NCI-H1092 treated with DMSO at 0.1 percent for 48 hours (cell line): ENCODE data around the gene THAP11.
"Not testable (repeated sequence)": the region's sequence is repeated elsewhere in the genome, so short reads cannot be mapped to it uniquely, and the experiment has no call there.

Experiments
- DNase-seq: peaks from one replicate; lab custom pipeline; 2025; lab: John Stamatoyannopoulos, UW

THAP11 gene

GRCh38 chr16:67837190-67837589 is 4.9 kb upstream of the THAP11 start:
- DNase-seq, result not testable (repeated sequence)

- DNase-seq, result no peak
These were observed 4.3 kb upstream of the THAP11 start for GRCh38 chr16:67837811-67838210.

- DNase-seq, result no peak
These were observed 813 bp upstream of the THAP11 start for GRCh38 chr16:67841198-67841815.

GRCh38 chr16:67842509-67843342 is 606 bp downstream of the THAP11 start:
- peak; percentile 55 for DNase-seq

GRCh38 chr16:67843343-67843765 is 1.2 kb downstream of the THAP11 start:
- DNase-seq, result no peak

DNA sequence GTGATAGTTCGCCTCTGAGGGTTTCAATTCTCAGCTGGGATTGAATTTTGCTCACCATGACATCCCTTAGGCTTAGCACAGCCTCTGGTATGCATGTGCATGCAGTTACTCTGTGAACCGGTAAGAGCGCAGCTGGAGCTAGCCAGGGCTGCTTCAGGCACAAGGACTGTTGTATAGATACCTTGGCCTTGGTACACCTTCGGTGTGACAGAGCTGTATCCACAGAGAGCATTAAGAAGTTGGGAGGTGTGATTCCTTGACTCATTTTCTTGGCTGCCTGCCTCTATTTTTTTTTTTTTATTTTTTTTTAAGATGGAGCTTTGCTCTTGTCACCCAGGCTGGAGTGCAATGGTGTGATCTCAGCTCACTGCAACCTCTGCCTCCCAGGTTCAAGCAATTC is 2.4 kb downstream of the THAP11 start:
- DNase-seq, result no peak

DNA sequence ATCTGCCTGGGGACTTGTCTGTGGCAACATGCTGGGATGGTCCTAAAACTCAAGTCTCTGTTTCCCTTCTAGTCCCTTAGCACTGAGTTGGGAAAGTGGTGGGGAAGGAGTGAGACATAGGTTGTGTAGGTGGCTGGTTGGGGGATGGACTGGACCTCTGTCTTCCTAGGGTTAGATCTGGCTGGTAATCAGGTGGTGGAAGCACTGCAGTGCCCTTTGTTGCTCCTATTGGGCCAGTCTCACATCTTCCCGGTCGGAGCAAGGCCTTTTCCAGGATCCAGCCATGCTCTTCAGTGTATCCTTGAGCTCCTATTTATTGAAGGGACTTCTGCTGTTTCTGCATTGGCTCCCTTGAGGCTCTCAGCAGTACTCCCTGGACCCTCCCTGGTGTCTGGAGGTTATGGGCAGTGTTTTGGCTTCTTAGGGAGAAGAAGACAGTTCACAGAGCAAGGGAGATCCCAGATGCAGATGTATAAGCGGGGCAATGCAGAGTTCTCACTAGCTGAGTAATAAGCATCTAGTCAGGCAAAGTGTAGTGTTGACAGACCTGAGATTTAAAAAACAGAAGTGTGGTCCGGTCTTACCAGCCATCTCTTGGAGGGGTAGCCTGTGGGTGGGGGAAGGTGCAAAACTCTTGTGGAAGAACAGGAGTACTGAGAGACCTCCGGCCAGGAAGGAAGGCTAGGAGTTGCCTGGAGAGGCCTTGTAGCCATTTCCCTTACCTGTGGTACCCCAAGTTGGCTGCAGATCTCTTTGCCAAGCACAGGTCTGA is 3.4 kb downstream of the THAP11 start:
- no peak for DNase-seq

GRCh38 chr16:67846063-67846319 is 3.9 kb downstream of the THAP11 start:
- no peak for DNase-seq

GRCh38 chr16:67846320-67847063 is 4.4 kb downstream of the THAP11 start, which contains the start of gene NUTF2:
TSS of gene NUTF2 (plus strand) at chr16:67846933. CDS start at chr16:67865131, 18,198 bp downstream.
- DNase-seq, result peak; percentile 94

DNA sequence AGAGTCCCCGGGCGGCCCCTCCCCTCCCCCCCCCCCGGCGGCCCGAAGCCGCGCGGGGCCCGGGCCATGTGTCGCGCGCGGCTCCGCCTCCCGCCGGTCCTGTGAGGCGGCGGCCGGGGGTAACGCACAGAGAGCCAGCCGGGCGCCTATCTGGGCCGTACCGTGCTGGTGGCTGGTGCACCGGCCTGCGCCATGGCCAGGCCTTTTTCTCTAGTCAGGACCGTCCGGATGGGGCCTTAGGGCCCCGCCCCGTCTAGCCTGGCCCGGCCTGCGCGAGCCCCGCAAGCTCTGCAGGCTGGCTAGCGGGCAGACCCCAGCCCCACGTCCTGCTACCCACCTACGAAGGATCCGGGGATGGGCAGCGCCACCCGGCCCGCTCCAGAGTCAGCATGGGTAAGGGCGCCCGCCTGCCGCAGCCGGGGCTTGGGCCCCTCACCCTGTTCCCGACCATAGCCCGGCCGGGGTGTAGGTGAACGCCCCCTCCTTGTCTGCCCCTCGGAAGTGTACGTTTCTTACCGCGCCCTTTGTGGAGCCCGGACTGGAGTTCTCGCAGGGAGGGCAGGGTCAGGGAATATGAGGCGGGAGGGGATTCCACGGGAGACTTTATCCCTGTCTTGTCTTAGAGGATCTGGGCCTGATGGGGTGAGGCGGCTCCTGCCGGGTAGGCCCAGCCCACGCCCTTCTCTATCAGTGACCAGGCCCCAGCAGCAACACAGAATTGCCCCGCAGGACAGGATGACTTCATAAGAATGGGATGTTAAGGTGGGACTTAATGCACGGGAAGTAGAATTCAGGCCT is 5.1 kb downstream of the THAP11 start, which contains the start of gene CENPT:
CENPT (minus strand) TSS at position 630 of the 798 bp plus-strand sequence. CDS start 13,834 bp downstream, outside the sequence.
- DNase-seq, result no peak

DNA sequence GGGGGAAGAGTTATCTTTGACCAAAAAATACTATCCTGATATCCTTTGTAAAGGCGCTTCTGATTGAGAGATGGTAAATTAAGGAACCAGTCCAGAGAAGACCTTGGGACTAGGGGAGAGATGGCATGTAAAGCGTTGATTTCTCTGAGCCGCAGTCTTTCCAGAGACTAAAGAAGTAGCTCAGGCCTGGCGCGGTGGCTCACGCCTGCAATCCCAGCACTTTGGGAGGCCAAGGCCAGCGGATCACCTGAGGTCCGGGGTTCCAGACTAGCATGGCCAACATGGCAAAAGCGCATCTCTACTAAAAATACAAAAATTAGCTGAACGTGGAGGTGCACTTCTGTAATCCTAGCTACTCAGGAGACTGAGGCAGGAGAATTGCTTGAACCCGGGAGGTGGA is 6.0 kb downstream of the THAP11 start:
- DNase-seq, result no peak

GRCh38 chr16:67853670-67854069 is 11.6 kb downstream of the THAP11 start:
- DNase-seq, result no peak

DNA sequence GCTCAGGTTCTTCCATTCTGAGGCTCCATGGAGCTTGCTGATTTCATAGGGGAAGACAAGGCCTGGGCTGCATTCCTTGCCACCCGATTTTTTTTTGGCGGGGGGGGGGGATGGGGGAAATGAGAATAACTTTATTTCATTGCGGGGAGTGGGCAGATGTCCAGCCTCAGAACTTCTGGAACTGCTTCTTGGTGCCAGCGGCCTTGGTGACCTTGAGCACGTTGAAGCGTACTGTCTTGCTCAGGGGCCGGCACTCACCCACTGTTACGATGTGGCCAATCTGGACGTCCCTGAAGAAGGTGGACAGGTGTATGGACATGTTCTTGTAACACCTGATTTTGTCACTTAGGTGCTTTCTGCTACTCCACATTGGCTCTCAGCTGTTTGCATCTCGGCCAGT is 13.7 kb downstream of the THAP11 start:
- DNase-seq, result no peak

DNA sequence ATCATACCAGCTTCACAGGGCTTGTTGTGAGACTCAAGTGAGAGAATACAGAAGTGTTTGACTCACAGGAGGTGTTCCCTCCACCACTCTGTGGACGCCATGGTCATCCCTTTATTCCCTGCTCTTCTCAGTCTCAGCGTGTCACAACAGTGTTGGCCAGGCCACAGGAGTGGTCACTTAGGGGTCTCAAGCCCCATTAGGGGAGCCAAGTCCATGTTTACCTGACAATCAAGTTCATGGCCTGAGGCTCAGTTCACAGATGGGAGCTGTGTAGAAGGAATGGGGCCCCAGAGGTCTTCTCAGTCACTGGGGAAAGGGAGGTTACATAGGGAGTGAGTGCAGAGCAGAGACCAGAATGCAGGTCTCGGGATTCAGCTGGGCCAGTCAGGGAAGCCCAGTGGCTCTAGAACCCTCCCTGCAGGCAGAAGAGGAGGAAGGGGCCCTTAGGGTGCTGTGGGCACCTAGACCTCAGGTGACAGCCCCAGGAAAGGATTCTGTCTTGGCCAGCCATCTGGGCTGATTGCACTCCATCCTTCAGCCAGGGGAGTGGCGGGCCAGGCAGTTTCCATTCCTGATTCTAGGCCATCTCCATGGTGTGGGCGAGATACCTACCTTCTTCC is 14.9 kb downstream of the THAP11 start:
- DNase-seq, result no peak

DNA sequence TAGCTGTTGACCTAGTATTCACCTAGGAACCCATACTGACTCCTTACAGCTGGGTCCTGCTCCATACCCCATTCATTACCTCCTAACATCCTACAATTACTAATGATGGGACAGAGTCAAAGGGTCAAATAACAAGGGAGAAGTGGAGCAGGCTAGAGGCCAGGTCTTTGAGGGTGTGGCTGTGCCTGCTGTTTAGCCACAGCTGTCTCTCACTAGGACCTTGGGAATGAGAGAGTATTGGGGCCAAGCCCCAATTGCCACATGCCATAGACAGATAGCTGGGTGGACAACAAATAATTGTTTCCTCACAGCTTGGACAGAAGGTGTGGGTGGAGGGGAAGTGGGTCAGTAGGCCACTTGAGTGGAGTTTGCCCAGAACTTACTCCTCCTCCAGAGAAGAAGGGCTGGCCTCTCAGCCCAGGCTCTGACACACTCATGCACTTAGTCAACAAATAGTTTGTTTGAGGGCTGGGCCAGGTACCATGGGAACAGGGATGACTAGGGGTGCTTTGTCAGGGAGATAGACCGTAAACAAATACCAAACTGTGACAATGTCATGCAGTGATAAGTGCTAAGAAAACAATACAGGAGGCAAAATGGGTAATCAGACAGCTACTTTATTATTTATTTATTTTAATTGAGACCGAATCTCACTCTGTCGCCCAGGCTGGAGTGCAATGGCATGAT is 15.6 kb downstream of the THAP11 start:
- DNase-seq, result no peak

GRCh38 chr16:67858500-67858899 is 16.4 kb downstream of the THAP11 start:
- no peak for DNase-seq

DNA sequence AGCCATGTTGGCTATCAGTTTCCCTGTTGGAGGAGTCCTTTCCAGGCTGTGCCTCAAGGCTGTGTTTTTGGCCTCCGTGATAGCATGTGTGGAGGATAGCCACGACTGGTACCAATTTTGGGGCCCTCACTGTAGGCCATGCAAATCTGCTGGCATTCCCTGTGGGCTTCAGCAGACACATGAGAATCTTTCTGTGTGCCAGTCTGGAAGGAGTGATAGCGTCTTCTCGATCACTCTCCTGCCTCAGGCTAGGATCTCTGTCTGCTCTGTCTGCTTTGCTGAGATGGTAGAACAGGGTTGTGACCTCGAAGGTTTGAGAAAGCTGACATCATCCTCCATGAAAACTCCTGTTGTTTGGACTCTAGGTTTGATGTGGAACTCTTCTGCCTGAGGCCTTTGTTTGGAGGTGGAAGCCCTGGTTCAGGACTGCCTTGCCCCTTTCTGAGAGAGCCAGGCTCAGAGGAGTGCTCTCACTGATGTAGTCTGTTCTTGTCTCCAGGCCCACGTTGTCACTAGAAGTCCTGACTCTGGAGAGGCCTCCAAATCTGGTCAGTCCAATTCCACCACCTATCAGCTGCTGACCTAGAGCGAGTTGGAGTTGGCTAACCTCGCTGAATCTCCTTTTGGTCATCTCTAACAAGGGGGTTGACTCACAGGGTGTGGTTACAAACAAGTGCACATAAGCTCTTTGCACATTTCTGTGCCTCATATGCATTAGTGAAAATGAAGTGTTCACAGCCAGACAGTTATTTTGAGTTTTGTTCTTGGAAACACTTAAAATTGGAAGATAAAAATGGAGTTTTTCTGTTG is 18.7 kb downstream of the THAP11 start:
- DNase-seq, result no peak

DNA sequence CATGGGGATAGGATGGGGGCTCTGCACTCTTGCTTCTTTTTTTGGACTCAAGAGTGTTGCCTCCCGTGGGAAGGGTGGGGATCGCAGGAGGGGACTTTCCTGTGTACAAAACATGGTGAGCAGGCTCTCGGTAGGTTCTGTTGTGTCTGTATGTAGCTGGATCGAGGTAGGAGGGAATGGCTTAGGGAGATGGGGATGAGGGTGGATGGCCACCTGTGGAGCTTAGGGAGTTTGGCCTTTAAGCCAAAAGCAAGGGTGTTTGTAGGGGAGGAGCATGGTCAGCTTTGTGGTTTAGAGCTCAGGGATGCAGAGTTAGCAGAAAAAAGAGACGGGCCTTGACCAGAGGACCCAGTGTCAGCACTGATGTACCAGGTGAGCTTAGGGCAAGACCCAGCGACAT is 19.8 kb downstream of the THAP11 start:
- no peak for DNase-seq
